Mesodermal cell (in vitro differentiated cells): ENCODE data around the gene NAV2.

Experiments
- H3K27ac ChIP-seq: 2 replicates; pipeline ENCODE4 v1.7.0; 2013; ENCODE audit warnings: mild to moderate bottlenecking, low read depth, low read length, moderate library complexity; ENCODE audit not compliant: severe bottlenecking
- H3K36me3 ChIP-seq: 2 replicates; pipeline ENCODE4 v1.7.1; 2013; ENCODE audit warnings: mild to moderate bottlenecking, low read length, moderate library complexity; ENCODE audit not compliant: control insufficient read depth, insufficient read depth
- H3K4me1 ChIP-seq: one replicate; pipeline ENCODE4 v1.7.1; 2013; ENCODE audit warnings: mild to moderate bottlenecking, low read length; ENCODE audit not compliant: insufficient read depth, control insufficient read depth, poor library complexity, severe bottlenecking
- H3K4me3 ChIP-seq: 2 replicates; pipeline ENCODE4 v1.7.0; 2013; ENCODE audit warnings: low read length, control low read depth, mild to moderate bottlenecking; ENCODE audit not compliant: insufficient read depth, poor library complexity, severe bottlenecking; ENCODE audit errors: extremely low read depth
- H3K9me3 ChIP-seq: 2 replicates; pipeline ENCODE4 v1.7.1; 2013; ENCODE audit warnings: mild to moderate bottlenecking, low read length, moderate library complexity; ENCODE audit not compliant: control insufficient read depth
- WGBS, 2 experiments: methylation state at CpG; one replicate each; pipeline ENCODE4 v1.1.5; 2013; ENCODE audit warnings: missing lambda C conversion rate in 2 of 2; ENCODE audit not compliant: insufficient coverage in 2 of 2; 5-methylcytosine and 5-hydroxymethylcytosine counted together

Gene NAV2

GRCh38 chr11:19689281-19690000, 23.2 kb upstream of the NAV2 start:
- Histone ChIP-seq H3K9me3 (no peaks in the 10 kb centered on the region), H3K36me3 (no peaks in the 10 kb centered on the region), H3K4me3 (no peak overlapping the region), H3K27ac (no peak overlapping the region), H3K4me1 (no peaks in the 10 kb centered on the region)
- 88 to 93% methylated on average over 5 to 7 of the region's 8 CpGs for WGBS, 2 experiments

- Histone ChIP-seq H3K4me3 (no peak overlapping the region), H3K36me3 (no peaks in the 10 kb centered on the region), H3K9me3 (no peaks in the 10 kb centered on the region), H3K27ac (no peak overlapping the region), H3K4me1 (no peaks in the 10 kb centered on the region)
- 86 to 92% methylated on average over 1 to 2 of the region's 2 CpGs for WGBS, 2 experiments
Observed at GRCh38 chr11:19690885-19691284, 21.8 kb upstream of the NAV2 start.

- 86 to 95% methylated on average over 4 to 6 of the region's 8 CpGs for WGBS, 2 experiments
- no peaks in the 10 kb centered on the region for H3K4me1 ChIP-seq
- no peaks in the 10 kb centered on the region for H3K36me3 ChIP-seq
- no peak overlapping the region for H3K27ac ChIP-seq
- H3K9me3 ChIP-seq: no peaks in the 10 kb centered on the region
- no peak overlapping the region for H3K4me3 ChIP-seq
Observed at GRCh38 chr11:19691815-19692500, 20.7 kb upstream of the NAV2 start.

- Histone ChIP-seq H3K27ac (no peak overlapping the region), H3K9me3 (no peaks in the 10 kb centered on the region), H3K4me1 (no peaks in the 10 kb centered on the region), H3K4me3 (no peak overlapping the region), H3K36me3 (no peaks in the 10 kb centered on the region)
- 83 to 100% methylated on average over 1 to 2 of the region's 5 CpGs for WGBS, 2 experiments
Observed at GRCh38 chr11:19693146-19693545, 19.5 kb upstream of the NAV2 start.

- H3K36me3 ChIP-seq: no peaks in the 10 kb centered on the region
- H3K9me3 ChIP-seq: no peaks in the 10 kb centered on the region
- WGBS, 2 experiments: 91% methylated on average over 5 of the region's 5 CpGs
- H3K4me1 ChIP-seq: no peaks in the 10 kb centered on the region
- no peak overlapping the region for H3K4me3 ChIP-seq
- H3K27ac ChIP-seq: no peak overlapping the region
Observed at GRCh38 chr11:19694796-19695345, 17.8 kb upstream of the NAV2 start.

GRCh38 chr11:19696073-19696472, 16.6 kb upstream of the NAV2 start:
- WGBS, 2 experiments: 85 to 95% methylated on average over 3 of the region's 3 CpGs
- Histone ChIP-seq H3K4me3 (no peak overlapping the region), H3K4me1 (peaks cover 3% of the 10 kb centered on the region), H3K27ac (no peak overlapping the region), H3K9me3 (no peaks in the 10 kb centered on the region), H3K36me3 (no peaks in the 10 kb centered on the region)

GRCh38 chr11:19696904-19697303, 15.7 kb upstream of the NAV2 start:
- no peaks in the 10 kb centered on the region for H3K36me3 ChIP-seq
- 87 to 100% methylated on average over 4 of the region's 4 CpGs for WGBS, 2 experiments
- H3K9me3 ChIP-seq: no peaks in the 10 kb centered on the region
- no peak overlapping the region for H3K27ac ChIP-seq
- peaks cover 7% of the 10 kb centered on the region for H3K4me1 ChIP-seq
- no peak overlapping the region for H3K4me3 ChIP-seq

- Histone ChIP-seq H3K4me3 (no peak overlapping the region), H3K9me3 (no peaks in the 10 kb centered on the region), H3K36me3 (no peaks in the 10 kb centered on the region), H3K4me1 (peaks cover 7% of the 10 kb centered on the region), H3K27ac (no peak overlapping the region)
- WGBS, 2 experiments: 13 to 33% methylated on average over 1 to 3 of the region's 4 CpGs
Observed at GRCh38 chr11:19697721-19698121, 14.9 kb upstream of the NAV2 start.

GRCh38 chr11:19698493-19699292, 13.9 kb upstream of the NAV2 start:
- 87 to 88% methylated on average over 7 to 8 of the region's 8 CpGs for WGBS, 2 experiments
- Histone ChIP-seq H3K27ac (no peak overlapping the region), H3K4me1 (peaks cover 7% of the 10 kb centered on the region), H3K9me3 (no peaks in the 10 kb centered on the region), H3K36me3 (no peaks in the 10 kb centered on the region), H3K4me3 (no peak overlapping the region)

GRCh38 chr11:19701421-19701820, 11.2 kb upstream of the NAV2 start:
- Histone ChIP-seq H3K27ac (no peak overlapping the region), H3K36me3 (no peaks in the 10 kb centered on the region)
- 73 to 100% methylated on average over 1 to 2 of the region's 2 CpGs for WGBS, 2 experiments

More at GRCh38 chr11:19701421-19701820, 11.2 kb upstream of the NAV2 start:
- H3K4me3 ChIP-seq: no peak overlapping the region
- peaks cover 7% of the 10 kb centered on the region for H3K4me1 ChIP-seq
- H3K9me3 ChIP-seq: no peaks in the 10 kb centered on the region
